Brain microvascular endothelial cell (primary cell): ENCODE data around the gene PDE4A.
"Not testable (repeated sequence)": the region's sequence is repeated elsewhere in the genome, so short reads cannot be mapped to it uniquely, and the experiment has no call there.

Experiments
- DNase-seq: peaks from one replicate; pipeline ENCODE4 v3.0.0-alpha.2; 2020
- H3K27ac ChIP-seq: fragments of 250-450 bp; sonication (Bioruptor Pico); 2 replicates; pipeline ENCODE4 v1.5.1; 2020; ENCODE audit warnings: mild to moderate bottlenecking, moderate library complexity
- H3K27me3 ChIP-seq: fragments of 250-450 bp; sonication (Bioruptor Pico); replicated peaks from 2 replicates; pipeline ENCODE4 v1.5.1; 2020; ENCODE audit warnings: mild to moderate bottlenecking
- H3K36me3 ChIP-seq: fragments of 250-450 bp; sonication (Bioruptor Pico); replicated peaks from 2 replicates; pipeline ENCODE4 v1.5.1; 2020; ENCODE audit warnings: mild to moderate bottlenecking
- H3K4me3 ChIP-seq: 2 replicates; pipeline ENCODE4 v1.5.1; 2011; ENCODE audit warnings: low read depth, mild to moderate bottlenecking, control low read depth, low read length, moderate library complexity
- CTCF ChIP-seq: IDR thresholded peaks from 2 replicates; pipeline ENCODE4 v1.5.1; 2011; ENCODE audit warnings: low read depth, mild to moderate bottlenecking, moderate library complexity, low read length, control low read depth, inconsistent platforms; ENCODE audit errors: missing control alignments
- in situ Hi-C: cut with HindIII; loops from 2 replicates; pipeline ENCODE4 v1.10.0; 2017; ENCODE audit warnings: low sequenced_read_pairs, low pct_ligation_motif_present

PDE4A gene

GRCh38 chr19:10407096-10407495 is 13.2 kb upstream of the PDE4A start:
- Histone ChIP-seq H3K36me3 (no peaks in the 10 kb centered on the region), H3K4me3 (no peak overlapping the region), H3K27ac (no peak overlapping the region), H3K27me3 (no peaks in the 10 kb centered on the region)
- in situ Hi-C loops: no loop called here
- no peak for TF ChIP-seq CTCF
- no peak for DNase-seq

GRCh38 chr19:10408511-10409283 is 11.6 kb upstream of the PDE4A start:
- in situ Hi-C loops: no loop called here
- Histone ChIP-seq H3K27me3 (no peaks in the 10 kb centered on the region), H3K27ac (no peak overlapping the region), H3K36me3 (no peaks in the 10 kb centered on the region), H3K4me3 (no peak overlapping the region)
- no peak for TF ChIP-seq CTCF
- no peak for DNase-seq

GRCh38 chr19:10411224-10411623 is 9.1 kb upstream of the PDE4A start:
- H3K4me3 ChIP-seq, in situ Hi-C loops, H3K27me3 ChIP-seq, DNase-seq, H3K27ac ChIP-seq, H3K36me3 ChIP-seq: not testable (repeated sequence)

- H3K4me3 ChIP-seq: no peak overlapping the region
- no peak overlapping the region for H3K27ac ChIP-seq
- no peak for DNase-seq
- H3K27me3 ChIP-seq: no peaks in the 10 kb centered on the region
- H3K36me3 ChIP-seq: no peaks in the 10 kb centered on the region
- no peak for TF ChIP-seq CTCF
- in situ Hi-C loops: no loop called here
Measured at GRCh38 chr19:10412257-10412977, 7.9 kb upstream of the PDE4A start.

DNA sequence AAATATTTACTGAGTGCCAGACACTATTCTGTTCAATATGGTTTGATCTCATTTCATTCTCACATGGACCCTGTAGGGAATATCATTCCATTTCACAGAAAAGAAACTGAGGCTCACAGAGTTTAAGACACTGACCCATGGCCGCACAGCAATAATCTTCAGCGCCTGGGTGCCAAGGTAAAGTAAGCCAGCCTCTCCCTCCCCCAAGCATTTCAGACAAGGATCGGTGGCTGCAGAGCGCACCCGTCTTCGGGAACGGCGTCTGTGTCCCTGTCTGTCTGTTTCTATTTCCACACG is 4.3 kb upstream of the PDE4A start:
- H3K36me3 ChIP-seq: no peaks in the 10 kb centered on the region
- peak overlapping the region; percentile 64 for H3K4me3 ChIP-seq
- H3K27ac ChIP-seq: no peak overlapping the region
- no peak for DNase-seq
- H3K27me3 ChIP-seq: no peaks in the 10 kb centered on the region
- TF ChIP-seq CTCF: no peak
- in situ Hi-C loops: no loop called here

DNA sequence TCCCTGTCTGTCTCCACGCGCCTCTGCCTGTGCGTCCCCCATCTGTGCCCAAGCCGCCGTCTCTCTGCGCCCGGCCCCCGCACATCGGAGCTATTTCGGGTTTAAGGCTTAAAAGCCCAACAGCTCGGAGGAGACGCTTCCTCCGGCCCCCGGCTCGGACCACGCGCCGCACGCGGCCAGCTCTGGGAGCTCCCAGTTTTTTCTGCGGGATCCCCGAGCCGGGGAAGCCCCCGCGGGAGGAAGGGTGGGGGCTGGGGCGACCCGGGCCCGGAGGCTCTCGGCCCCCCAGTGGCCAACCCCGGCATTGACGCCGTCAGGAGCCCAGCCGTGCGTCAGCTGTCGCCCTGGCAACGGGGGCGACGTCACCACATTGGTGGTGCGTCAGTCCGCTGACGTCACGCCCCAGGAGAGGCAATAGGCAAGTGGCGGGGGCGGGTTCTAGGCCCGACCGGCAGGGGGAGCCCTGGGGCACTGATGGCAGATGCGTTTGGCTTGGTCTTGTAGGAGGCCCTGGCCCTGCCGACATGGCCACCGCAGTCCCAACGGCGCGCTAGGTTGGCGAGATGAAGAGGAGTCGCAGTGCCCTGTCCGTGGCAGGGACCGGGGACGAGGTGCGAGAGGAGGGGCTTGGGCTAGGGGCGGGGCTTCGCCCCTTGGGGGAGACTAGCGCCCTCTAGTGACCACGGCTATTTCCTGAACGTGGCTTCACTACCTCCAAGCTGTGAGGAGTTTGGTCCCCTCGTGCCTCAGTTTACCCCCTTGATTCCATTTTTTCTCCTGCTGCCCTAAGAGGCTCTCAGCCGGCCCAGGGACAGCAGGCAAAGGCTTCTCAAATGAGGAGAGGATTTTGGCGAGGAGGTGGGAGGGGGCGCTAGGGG is 3.7 kb upstream of the PDE4A start:
- Histone ChIP-seq H3K27ac (no peak overlapping the region), H3K27me3 (no peaks in the 10 kb centered on the region), H3K36me3 (no peaks in the 10 kb centered on the region), H3K4me3 (peak overlapping the region; percentile 64)
- DNase-seq: peak; percentile 80
- TF ChIP-seq CTCF: peak; percentile 72
- in situ Hi-C loops: no loop called here
